K562 (cell line): ENCODE data around the gene POM121. TPM values are rescaled to one million over a fixed set of nuclear protein-coding genes. Genes with fewer than 3 reads are reported as not detected.
A peak's percentile ranks its signal among the peaks of the same experiment; 100 is the strongest.

Experiments used
- ATF7 ChIP-seq: fragments of 450-650 bp; IDR thresholded peaks from 2 replicates; pipeline ENCODE4 v1.7.1; 2014; ENCODE audit warnings: mild to moderate bottlenecking, moderate library complexity
- BRD9 ChIP-seq: fragments of 450-650 bp; IDR thresholded peaks from 2 replicates; pipeline ENCODE4 v1.6.1; 2018; ENCODE audit warnings: low read depth; ENCODE audit not compliant: partially characterized antibody
- GTF2A2 ChIP-seq: IDR thresholded peaks from 2 replicates; pipeline ENCODE4 v1.6.1; 2016; ENCODE audit warnings: mild to moderate bottlenecking, missing genetic modification characterization, missing compliant biosample characterization
- HNRNPK ChIP-seq: fragments of 200-400 bp; formaldehyde crosslinking; IDR thresholded peaks from one replicate; pipeline ENCODE4 v1.6.1; 2018; ENCODE audit warnings: mild to moderate bottlenecking, low read depth, low read length; ENCODE audit not compliant: poor library complexity, severe bottlenecking
- MLX ChIP-seq, 2 experiments: fragments of 450-650 bp in 1 of 2; sonication (generic) in 1 of 2; formaldehyde crosslinking; conservative IDR thresholded peaks; 2 replicates each; pipeline versions ENCODE4 v1.4.0 to v1.8.1; 2020 to 2022; ENCODE audit warnings: mild to moderate bottlenecking in 1 of 2, missing genetic modification reagents in 1 of 2
- NFE2L1 ChIP-seq: fragments of 450-650 bp; IDR thresholded peaks from 2 replicates; pipeline ENCODE4 v1.6.1; 2016; ENCODE audit warnings: missing genetic modification characterization, low read depth, mild to moderate bottlenecking, missing compliant biosample characterization, moderate library complexity, borderline replicate concordance
- RFX1 ChIP-seq: fragments of 450-650 bp; IDR thresholded peaks from 2 replicates; pipeline ENCODE4 v1.6.1; 2016; ENCODE audit warnings: mild to moderate bottlenecking, moderate library complexity
- SLC30A9 ChIP-seq: fragments of 250-450 bp; sonication (Bioruptor Pico); IDR thresholded peaks from 2 replicates; pipeline ENCODE4 v1.8.0; 2022; ENCODE audit warnings: mild to moderate bottlenecking, moderate library complexity
- THRB ChIP-seq: fragments of 450-650 bp; formaldehyde crosslinking; conservative IDR thresholded peaks from 2 replicates; pipeline ENCODE4 v1.4.0; 2022; ENCODE audit warnings: mild to moderate bottlenecking, missing genetic modification characterization
- ZBTB2 ChIP-seq: fragments of 450-650 bp; IDR thresholded peaks from 2 replicates; pipeline ENCODE4 v1.6.1; 2016; ENCODE audit warnings: antibody characterized with exemption
- polyA plus RNA-seq, 8 experiments: library from polyadenylated mRNA; depleted of rRNA in 4 of 8; stranded (reverse) in 5 of 8; unstranded in 3 of 8; fragments of >200 nt; fragmentation: Nextera tagmentation in 2 of 8; fragmentation: Illumina TruSeq in 1 of 8; extraction: Ambion mirVana in 2 of 8; extraction: Trizol in 1 of 8; gene quantifications; 2 replicates each; pipeline versions ENCODE4 v1.2.1 to v1.2.3, GENCODE V29; 2011 to 2014; ENCODE audit warnings: inconsistent platforms in 1 of 8, missing spikeins in 1 of 8
- total RNA-seq, 7 experiments: library from RNA; depleted of rRNA in 6 of 7; stranded (reverse); fragments of >200 nt in 6 of 7; fragmentation: Illumina TruSeq in 2 of 7; extraction: Trizol in 2 of 7; gene quantifications; 2 replicates each; pipeline versions ENCODE4 v1.2.1 to v1.2.3, GENCODE V29; 2011 to 2021; ENCODE audit warnings: low replicate concordance in 1 of 7
- TF ChIP-seq, protein P1 (sequence below): fragments of 250-450 bp; sonication (Bioruptor Pico); IDR thresholded peaks from 2 replicates; pipeline ENCODE4 v1.5.0; 2021
- TF ChIP-seq, protein P2 (sequence below), 2 experiments: fragments of 450-650 bp; IDR thresholded peaks; 2 replicates each; pipeline ENCODE4 v1.6.1; 2018; ENCODE audit warnings: mild to moderate bottlenecking in 2 of 2, low read depth in 1 of 2; ENCODE audit not compliant: partially characterized antibody in 2 of 2
- TF ChIP-seq, protein P3 (sequence below): fragments of 450-650 bp; formaldehyde crosslinking; IDR thresholded peaks from 2 replicates; pipeline ENCODE4 v1.4.0; 2022; ENCODE audit warnings: missing genetic modification characterization

The POM121 gene
- total and polyA plus RNA-seq, 9 of the 15 experiments (the other 6 are each of a cell fraction or from before 2014, with no cell fraction given): 3.6 to 112 (median 12.5) TPM

DNA sequence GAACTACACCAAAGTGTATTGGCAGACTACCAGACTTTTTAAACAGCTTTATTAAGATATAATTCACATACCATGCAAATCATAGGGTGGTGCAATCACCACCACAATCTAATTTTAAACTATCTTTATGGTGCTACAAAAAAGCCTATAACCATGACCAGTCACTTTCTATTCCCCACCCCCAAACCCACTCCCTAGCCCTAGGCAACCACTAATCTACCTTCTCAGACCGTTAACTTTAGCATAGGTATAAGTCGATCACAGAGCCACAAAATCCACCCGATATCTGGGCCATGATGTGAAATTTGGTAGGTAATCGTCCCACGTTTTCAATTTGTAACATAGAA lies 536 bp upstream of the POM121 start (continued):
- no peak for TF ChIP-seq THRB (CRISPR knock-in tag)
- TF ChIP-seq, protein P1, sequence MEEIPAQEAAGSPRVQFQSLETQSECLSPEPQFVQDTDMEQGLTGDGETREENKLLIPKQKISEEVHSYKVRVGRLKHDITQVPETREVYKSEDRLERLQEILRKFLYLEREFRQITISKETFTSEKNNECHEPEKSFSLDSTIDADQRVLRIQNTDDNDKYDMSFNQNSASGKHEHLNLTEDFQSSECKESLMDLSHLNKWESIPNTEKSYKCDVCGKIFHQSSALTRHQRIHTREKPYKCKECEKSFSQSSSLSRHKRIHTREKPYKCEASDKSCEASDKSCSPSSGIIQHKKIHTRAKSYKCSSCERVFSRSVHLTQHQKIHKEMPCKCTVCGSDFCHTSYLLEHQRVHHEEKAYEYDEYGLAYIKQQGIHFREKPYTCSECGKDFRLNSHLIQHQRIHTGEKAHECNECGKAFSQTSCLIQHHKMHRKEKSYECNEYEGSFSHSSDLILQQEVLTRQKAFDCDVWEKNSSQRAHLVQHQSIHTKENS (CRISPR knock-in tag): no peak
- peak; percentile 15; the same call in 1 of the 2 replicates for TF ChIP-seq ZBTB2
- no peak for TF ChIP-seq MLX (CRISPR knock-in tag; conservative IDR thresholded peaks at IDR 0.05)
- TF ChIP-seq NFE2L1: no peak
- no peak for TF ChIP-seq HNRNPK
- TF ChIP-seq, protein P2, sequence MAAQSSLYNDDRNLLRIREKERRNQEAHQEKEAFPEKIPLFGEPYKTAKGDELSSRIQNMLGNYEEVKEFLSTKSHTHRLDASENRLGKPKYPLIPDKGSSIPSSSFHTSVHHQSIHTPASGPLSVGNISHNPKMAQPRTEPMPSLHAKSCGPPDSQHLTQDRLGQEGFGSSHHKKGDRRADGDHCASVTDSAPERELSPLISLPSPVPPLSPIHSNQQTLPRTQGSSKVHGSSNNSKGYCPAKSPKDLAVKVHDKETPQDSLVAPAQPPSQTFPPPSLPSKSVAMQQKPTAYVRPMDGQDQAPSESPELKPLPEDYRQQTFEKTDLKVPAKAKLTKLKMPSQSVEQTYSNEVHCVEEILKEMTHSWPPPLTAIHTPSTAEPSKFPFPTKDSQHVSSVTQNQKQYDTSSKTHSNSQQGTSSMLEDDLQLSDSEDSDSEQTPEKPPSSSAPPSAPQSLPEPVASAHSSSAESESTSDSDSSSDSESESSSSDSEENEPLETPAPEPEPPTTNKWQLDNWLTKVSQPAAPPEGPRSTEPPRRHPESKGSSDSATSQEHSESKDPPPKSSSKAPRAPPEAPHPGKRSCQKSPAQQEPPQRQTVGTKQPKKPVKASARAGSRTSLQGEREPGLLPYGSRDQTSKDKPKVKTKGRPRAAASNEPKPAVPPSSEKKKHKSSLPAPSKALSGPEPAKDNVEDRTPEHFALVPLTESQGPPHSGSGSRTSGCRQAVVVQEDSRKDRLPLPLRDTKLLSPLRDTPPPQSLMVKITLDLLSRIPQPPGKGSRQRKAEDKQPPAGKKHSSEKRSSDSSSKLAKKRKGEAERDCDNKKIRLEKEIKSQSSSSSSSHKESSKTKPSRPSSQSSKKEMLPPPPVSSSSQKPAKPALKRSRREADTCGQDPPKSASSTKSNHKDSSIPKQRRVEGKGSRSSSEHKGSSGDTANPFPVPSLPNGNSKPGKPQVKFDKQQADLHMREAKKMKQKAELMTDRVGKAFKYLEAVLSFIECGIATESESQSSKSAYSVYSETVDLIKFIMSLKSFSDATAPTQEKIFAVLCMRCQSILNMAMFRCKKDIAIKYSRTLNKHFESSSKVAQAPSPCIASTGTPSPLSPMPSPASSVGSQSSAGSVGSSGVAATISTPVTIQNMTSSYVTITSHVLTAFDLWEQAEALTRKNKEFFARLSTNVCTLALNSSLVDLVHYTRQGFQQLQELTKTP (IDR thresholded peaks at IDR 0.05; ENCODE audit: low read depth in 1 of 2, partially characterized antibody in 2 of 2): peak in 1 of 2 experiments; percentile 21
- 0 out of 2 replicates have a peak, but pooled peaks have one; percentile 25 for TF ChIP-seq RFX1
- no peak for TF ChIP-seq GTF2A2 (tag)
- TF ChIP-seq, protein P3, sequence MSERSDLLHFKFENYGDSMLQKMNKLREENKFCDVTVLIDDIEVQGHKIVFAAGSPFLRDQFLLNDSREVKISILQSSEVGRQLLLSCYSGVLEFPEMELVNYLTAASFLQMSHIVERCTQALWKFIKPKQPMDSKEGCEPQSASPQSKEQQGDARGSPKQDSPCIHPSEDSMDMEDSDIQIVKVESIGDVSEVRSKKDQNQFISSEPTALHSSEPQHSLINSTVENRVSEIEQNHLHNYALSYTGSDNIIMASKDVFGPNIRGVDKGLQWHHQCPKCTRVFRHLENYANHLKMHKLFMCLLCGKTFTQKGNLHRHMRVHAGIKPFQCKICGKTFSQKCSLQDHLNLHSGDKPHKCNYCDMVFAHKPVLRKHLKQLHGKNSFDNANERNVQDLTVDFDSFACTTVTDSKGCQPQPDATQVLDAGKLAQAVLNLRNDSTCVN (CRISPR knock-in tag): no peak
- no peak for TF ChIP-seq SLC30A9
- TF ChIP-seq BRD9: peak; percentile 30
- TF ChIP-seq ATF7: no peak
